T-helper 1 cell treated with Interleukin-12 subunit alpha and Interleukin-12 subunit beta and Interleukin-4 antibody, amounts not matched to agents 30 μg/mL and 1 μg/mL, for 36 hours (primary cell): ENCODE results near the gene MIXL1.

ENCODE experiments used
- H3K27ac Mint-ChIP-seq: one replicate; pipeline ENCODE4 v1.8.0; 2021; ENCODE audit warnings: mild to moderate bottlenecking, mixed read lengths
- H3K27me3 Mint-ChIP-seq: one replicate; pipeline ENCODE4 v1.8.0; 2021; ENCODE audit warnings: low read depth, mixed read lengths
- H3K36me3 Mint-ChIP-seq: one replicate; pipeline ENCODE4 v1.8.0; 2021; ENCODE audit warnings: low read depth, mixed read lengths
- H3K4me1 Mint-ChIP-seq: one replicate; pipeline ENCODE4 v1.8.0; 2021; ENCODE audit warnings: low read depth, mixed read lengths
- H3K4me3 Mint-ChIP-seq: one replicate; pipeline ENCODE4 v1.8.0; 2021; ENCODE audit warnings: mild to moderate bottlenecking, moderate library complexity, mixed read lengths
- H3K9me3 Mint-ChIP-seq: one replicate; pipeline ENCODE4 v1.8.0; 2021; ENCODE audit warnings: mixed read lengths

The MIXL1 gene

GRCh38 chr1:226204198-226204597 is 19.3 kb upstream of the MIXL1 start:
- H3K9me3 Mint-ChIP-seq, result no peaks in the 10 kb centered on the region

GRCh38 chr1:226207048-226207447 is 16.4 kb upstream of the MIXL1 start:
- no peaks in the 10 kb centered on the region for H3K27me3 Mint-ChIP-seq
- no peaks in the 10 kb centered on the region for H3K36me3 Mint-ChIP-seq
- H3K4me3 Mint-ChIP-seq, result no peak overlapping the region
- H3K9me3 Mint-ChIP-seq, result no peaks in the 10 kb centered on the region
- H3K4me1 Mint-ChIP-seq, result no peaks in the 10 kb centered on the region
- H3K27ac Mint-ChIP-seq, result no peak overlapping the region

More at GRCh38 chr1:226204198-226204597, 19.3 kb upstream of the MIXL1 start:
- no peak overlapping the region for H3K27ac Mint-ChIP-seq
- H3K4me3 Mint-ChIP-seq, result no peak overlapping the region
- peaks cover 13% of the 10 kb centered on the region for H3K27me3 Mint-ChIP-seq
- H3K36me3 Mint-ChIP-seq, result no peaks in the 10 kb centered on the region
- H3K4me1 Mint-ChIP-seq, result no peaks in the 10 kb centered on the region

- H3K36me3 Mint-ChIP-seq, result no peaks in the 10 kb centered on the region
- no peaks in the 10 kb centered on the region for H3K9me3 Mint-ChIP-seq
- no peaks in the 10 kb centered on the region for H3K27me3 Mint-ChIP-seq
- H3K4me1 Mint-ChIP-seq, result no peaks in the 10 kb centered on the region
- no peak overlapping the region for H3K27ac Mint-ChIP-seq
- H3K4me3 Mint-ChIP-seq, result no peak overlapping the region
Observed at GRCh38 chr1:226209307-226210059, 14.0 kb upstream of the MIXL1 start.

GRCh38 chr1:226210571-226211176 is 12.8 kb upstream of the MIXL1 start:
- H3K4me1 Mint-ChIP-seq, result no peaks in the 10 kb centered on the region
- no peak overlapping the region for H3K4me3 Mint-ChIP-seq
- no peak overlapping the region for H3K27ac Mint-ChIP-seq

GRCh38 chr1:226211181-226211821 is 12.2 kb upstream of the MIXL1 start:
- Mint-ChIP-seq H3K4me3 (no peak overlapping the region), H3K36me3 (no peaks in the 10 kb centered on the region), H3K4me1 (no peaks in the 10 kb centered on the region), H3K27ac (no peak overlapping the region), H3K9me3 (no peaks in the 10 kb centered on the region), H3K27me3 (peaks cover 7% of the 10 kb centered on the region)

More at GRCh38 chr1:226210571-226211176, 12.8 kb upstream of the MIXL1 start:
- Mint-ChIP-seq H3K36me3 (no peaks in the 10 kb centered on the region), H3K27me3 (peaks cover under 1% of the 10 kb centered on the region), H3K9me3 (no peaks in the 10 kb centered on the region)

GRCh38 chr1:226212545-226212944 is 10.9 kb upstream of the MIXL1 start:
- Mint-ChIP-seq H3K27me3 (peaks cover 14% of the 10 kb centered on the region), H3K9me3 (no peaks in the 10 kb centered on the region), H3K4me1 (no peaks in the 10 kb centered on the region), H3K36me3 (no peaks in the 10 kb centered on the region), H3K4me3 (no peak overlapping the region), H3K27ac (no peak overlapping the region)

- Mint-ChIP-seq H3K27me3 (peaks cover 24% of the 10 kb centered on the region), H3K4me3 (no peak overlapping the region), H3K9me3 (no peaks in the 10 kb centered on the region), H3K27ac (no peak overlapping the region), H3K4me1 (peaks cover 2% of the 10 kb centered on the region), H3K36me3 (no peaks in the 10 kb centered on the region)
Observed at GRCh38 chr1:226215239-226215638, 8.2 kb upstream of the MIXL1 start.

GRCh38 chr1:226216056-226216455 is 7.4 kb upstream of the MIXL1 start:
- Mint-ChIP-seq H3K27ac (no peak overlapping the region), H3K4me1 (peaks cover 2% of the 10 kb centered on the region), H3K4me3 (no peak overlapping the region), H3K9me3 (no peaks in the 10 kb centered on the region), H3K27me3 (peaks cover 31% of the 10 kb centered on the region), H3K36me3 (no peaks in the 10 kb centered on the region)

GRCh38 chr1:226217273-226217672 is 6.2 kb upstream of the MIXL1 start:
- Mint-ChIP-seq H3K27me3 (peaks cover 38% of the 10 kb centered on the region), H3K4me3 (no peak overlapping the region), H3K9me3 (no peaks in the 10 kb centered on the region), H3K36me3 (no peaks in the 10 kb centered on the region), H3K4me1 (peaks cover 2% of the 10 kb centered on the region), H3K27ac (no peak overlapping the region)

GRCh38 chr1:226220473-226221189 is 2.8 kb upstream of the MIXL1 start:
- Mint-ChIP-seq H3K27me3 (peaks cover 62% of the 10 kb centered on the region), H3K27ac (no peak overlapping the region), H3K4me1 (peaks cover 7% of the 10 kb centered on the region), H3K36me3 (peaks cover 1% of the 10 kb centered on the region), H3K4me3 (no peak overlapping the region), H3K9me3 (no peaks in the 10 kb centered on the region)

- Mint-ChIP-seq H3K27ac (no peak overlapping the region), H3K36me3 (peaks cover 4% of the 10 kb centered on the region), H3K4me1 (peaks cover 7% of the 10 kb centered on the region), H3K4me3 (peak overlapping the region; percentile 46), H3K27me3 (peaks cover 51% of the 10 kb centered on the region), H3K9me3 (no peaks in the 10 kb centered on the region)
Observed at GRCh38 chr1:226222686-226223085, 778 bp upstream of the MIXL1 start.

GRCh38 chr1:226223786-226224244 is 351 bp downstream of the MIXL1 start:
- Mint-ChIP-seq H3K9me3 (no peaks in the 10 kb centered on the region), H3K27me3 (peaks cover 50% of the 10 kb centered on the region), H3K27ac (no peak overlapping the region), H3K4me3 (peak overlapping the region; percentile 70), H3K4me1 (peaks cover 7% of the 10 kb centered on the region), H3K36me3 (peaks cover 4% of the 10 kb centered on the region)

GRCh38 chr1:226226601-226227000 is 3.1 kb downstream of the MIXL1 start:
- Mint-ChIP-seq H3K4me3 (no peak overlapping the region), H3K36me3 (peaks cover 4% of the 10 kb centered on the region), H3K4me1 (peaks cover 5% of the 10 kb centered on the region), H3K27me3 (peaks cover 34% of the 10 kb centered on the region), H3K27ac (no peak overlapping the region), H3K9me3 (no peaks in the 10 kb centered on the region)

GRCh38 chr1:226233293-226233692 is 9.8 kb downstream of the MIXL1 start:
- Mint-ChIP-seq H3K27me3 (no peaks in the 10 kb centered on the region), H3K27ac (no peak overlapping the region), H3K36me3 (peaks cover 11% of the 10 kb centered on the region), H3K9me3 (no peaks in the 10 kb centered on the region), H3K4me3 (no peak overlapping the region), H3K4me1 (no peaks in the 10 kb centered on the region)
